Neural progenitor cell (in vitro differentiated cells): ENCODE results near the gene NAA25. TPM values are rescaled to one million over a fixed set of nuclear protein-coding genes. Genes with fewer than 3 reads are reported as not detected.
"Not testable (repeated sequence)": the region's sequence is repeated elsewhere in the genome, so short reads cannot be mapped to it uniquely, and the experiment has no call there.

Experiments
- DNase-seq: peaks from one replicate; pipeline ENCODE4 v3.0.0-alpha.2; 2016; ENCODE audit warnings: low spot score
- H2AFZ ChIP-seq: fragments of 200-600 bp; sonication (generic); replicated peaks from 2 replicates; pipeline ENCODE4 v1.6.1; 2016; ENCODE audit warnings: antibody characterized with exemption
- H3F3A ChIP-seq: fragments of 200-600 bp; sonication (generic); 2 replicates; pipeline ENCODE4 v1.6.1; 2016; ENCODE audit warnings: antibody characterized with exemption, low read depth
- H3K27ac ChIP-seq: fragments of 200-600 bp; sonication (generic); 2 replicates; pipeline ENCODE4 v1.5.1; 2016; ENCODE audit warnings: mild to moderate bottlenecking
- H3K27me3 ChIP-seq: fragments of 200-600 bp; sonication (generic); 2 replicates; pipeline ENCODE4 v1.6.1; 2016; ENCODE audit warnings: mild to moderate bottlenecking, moderate library complexity
- H3K36me3 ChIP-seq: fragments of 200-600 bp; sonication (generic); 2 replicates; pipeline ENCODE4 v1.5.1; 2016
- H3K4me1 ChIP-seq: fragments of 200-600 bp; sonication (generic); 2 replicates; pipeline ENCODE4 v1.6.1; 2016; ENCODE audit warnings: mixed run types
- H3K4me2 ChIP-seq: fragments of 200-600 bp; sonication (generic); 2 replicates; pipeline ENCODE4 v1.6.1; 2016
- H3K4me3 ChIP-seq: fragments of 200-600 bp; sonication (generic); 2 replicates; pipeline ENCODE4 v1.5.1; 2016
- H3K79me2 ChIP-seq: fragments of 200-600 bp; sonication (generic); 2 replicates; pipeline ENCODE4 v1.6.1; 2016; ENCODE audit warnings: low read depth
- H3K9ac ChIP-seq: fragments of 200-600 bp; sonication (generic); 2 replicates; pipeline ENCODE4 v1.6.1; 2016
- H3K9me3 ChIP-seq: fragments of 200-600 bp; sonication (generic); 2 replicates; pipeline ENCODE4 v1.5.1; 2016; ENCODE audit warnings: low read depth
- H4K20me1 ChIP-seq: fragments of 200-600 bp; sonication (generic); 2 replicates; pipeline ENCODE4 v1.6.1; 2016; ENCODE audit warnings: low read depth
- H3K27ac Mint-ChIP-seq: 3 replicates; pipeline ENCODE4 v1.8.0; 2021; ENCODE audit warnings: mixed read lengths
- H3K27me3 Mint-ChIP-seq: 2 replicates; pipeline ENCODE4 v1.8.0; 2022; ENCODE audit warnings: low read depth, mild to moderate bottlenecking, inconsistent platforms, moderate library complexity, mixed read lengths; ENCODE audit not compliant: insufficient read depth
- H3K36me3 Mint-ChIP-seq: 3 replicates; pipeline ENCODE4 v1.8.0; 2021; ENCODE audit warnings: mixed read lengths
- H3K4me1 Mint-ChIP-seq: 3 replicates; pipeline ENCODE4 v1.8.0; 2021; ENCODE audit warnings: mixed read lengths
- H3K4me3 Mint-ChIP-seq: 3 replicates; pipeline ENCODE4 v1.8.0; 2021; ENCODE audit warnings: mild to moderate bottlenecking, moderate library complexity, mixed read lengths
- H3K9me3 Mint-ChIP-seq: 3 replicates; pipeline ENCODE4 v1.8.0; 2020; ENCODE audit warnings: mixed read lengths
- EZH2 ChIP-seq: fragments of 200-600 bp; sonication (generic); IDR thresholded peaks from 2 replicates; pipeline ENCODE4 v1.6.1; 2017; ENCODE audit warnings: antibody characterized with exemption, mild to moderate bottlenecking, moderate library complexity
- EZH2phosphoT487 ChIP-seq: fragments of 200-600 bp; sonication (generic); IDR thresholded peaks from 2 replicates; pipeline ENCODE4 v1.6.1; 2017; ENCODE audit warnings: antibody characterized with exemption
- total RNA-seq: library from RNA; depleted of rRNA; stranded (reverse); fragments of >200 nt; gene quantifications from 2 replicates; pipeline ENCODE4 v1.2.3, GENCODE V29; 2015; ENCODE audit warnings: low replicate concordance
- TF ChIP-seq, protein P1 (sequence below): fragments of 200-600 bp; sonication (generic); IDR thresholded peaks from 2 replicates; pipeline ENCODE4 v1.5.1; 2017; ENCODE audit warnings: antibody characterized with exemption, mild to moderate bottlenecking

NAA25 gene
- total RNA-seq, 1 donor from 2014 or later = 40.7 TPM

DNA sequence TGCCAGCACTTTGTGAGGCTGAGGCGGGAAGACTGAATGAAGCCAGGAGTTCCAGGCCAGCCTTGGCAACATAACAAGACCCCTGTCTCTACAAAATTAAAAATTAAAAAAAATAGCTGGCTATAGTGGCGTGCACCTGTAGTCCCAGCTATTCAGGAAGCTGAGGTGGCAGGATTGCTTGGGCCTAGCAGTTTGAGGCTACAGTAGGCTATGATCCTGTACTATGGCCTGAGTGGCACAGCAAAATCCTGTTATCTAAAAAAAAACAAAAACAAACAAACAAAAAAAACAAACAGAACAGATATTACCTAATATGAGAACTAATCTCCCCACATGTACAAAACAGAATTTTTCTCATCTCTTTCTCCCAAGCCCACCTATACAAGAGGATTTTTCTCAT lies 111.3 kb downstream of the NAA25 start:
- H3K9me3 Mint-ChIP-seq = no peaks in the 10 kb centered on the region
- no peak overlapping the region for H3K27ac Mint-ChIP-seq
- no peaks in the 10 kb centered on the region for H3K27me3 Mint-ChIP-seq
- no peaks in the 10 kb centered on the region for H3K27me3 ChIP-seq
- H2AFZ ChIP-seq = no peak overlapping the region
- no peaks in the 10 kb centered on the region for H3K79me2 ChIP-seq
- H3K9ac ChIP-seq = no peak overlapping the region
- H3K4me3 ChIP-seq = no peak overlapping the region
- TF ChIP-seq EZH2 (no peak), EZH2phosphoT487 (no peak)
- TF ChIP-seq, protein P1, sequence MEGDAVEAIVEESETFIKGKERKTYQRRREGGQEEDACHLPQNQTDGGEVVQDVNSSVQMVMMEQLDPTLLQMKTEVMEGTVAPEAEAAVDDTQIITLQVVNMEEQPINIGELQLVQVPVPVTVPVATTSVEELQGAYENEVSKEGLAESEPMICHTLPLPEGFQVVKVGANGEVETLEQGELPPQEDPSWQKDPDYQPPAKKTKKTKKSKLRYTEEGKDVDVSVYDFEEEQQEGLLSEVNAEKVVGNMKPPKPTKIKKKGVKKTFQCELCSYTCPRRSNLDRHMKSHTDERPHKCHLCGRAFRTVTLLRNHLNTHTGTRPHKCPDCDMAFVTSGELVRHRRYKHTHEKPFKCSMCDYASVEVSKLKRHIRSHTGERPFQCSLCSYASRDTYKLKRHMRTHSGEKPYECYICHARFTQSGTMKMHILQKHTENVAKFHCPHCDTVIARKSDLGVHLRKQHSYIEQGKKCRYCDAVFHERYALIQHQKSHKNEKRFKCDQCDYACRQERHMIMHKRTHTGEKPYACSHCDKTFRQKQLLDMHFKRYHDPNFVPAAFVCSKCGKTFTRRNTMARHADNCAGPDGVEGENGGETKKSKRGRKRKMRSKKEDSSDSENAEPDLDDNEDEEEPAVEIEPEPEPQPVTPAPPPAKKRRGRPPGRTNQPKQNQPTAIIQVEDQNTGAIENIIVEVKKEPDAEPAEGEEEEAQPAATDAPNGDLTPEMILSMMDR = no peak
- no peaks in the 10 kb centered on the region for H3F3A ChIP-seq
- no peaks in the 10 kb centered on the region for H3K36me3 ChIP-seq
- H3K27ac ChIP-seq = no peak overlapping the region
- H3K4me1 Mint-ChIP-seq = no peaks in the 10 kb centered on the region
- no peaks in the 10 kb centered on the region for H3K4me1 ChIP-seq
- H3K9me3 ChIP-seq = no peaks in the 10 kb centered on the region
- no peaks in the 10 kb centered on the region for H3K36me3 Mint-ChIP-seq
- H3K4me3 Mint-ChIP-seq = no peak overlapping the region
- no peak for DNase-seq
- no peaks in the 10 kb centered on the region for H4K20me1 ChIP-seq
- H3K4me2 ChIP-seq = no peak overlapping the region

DNA sequence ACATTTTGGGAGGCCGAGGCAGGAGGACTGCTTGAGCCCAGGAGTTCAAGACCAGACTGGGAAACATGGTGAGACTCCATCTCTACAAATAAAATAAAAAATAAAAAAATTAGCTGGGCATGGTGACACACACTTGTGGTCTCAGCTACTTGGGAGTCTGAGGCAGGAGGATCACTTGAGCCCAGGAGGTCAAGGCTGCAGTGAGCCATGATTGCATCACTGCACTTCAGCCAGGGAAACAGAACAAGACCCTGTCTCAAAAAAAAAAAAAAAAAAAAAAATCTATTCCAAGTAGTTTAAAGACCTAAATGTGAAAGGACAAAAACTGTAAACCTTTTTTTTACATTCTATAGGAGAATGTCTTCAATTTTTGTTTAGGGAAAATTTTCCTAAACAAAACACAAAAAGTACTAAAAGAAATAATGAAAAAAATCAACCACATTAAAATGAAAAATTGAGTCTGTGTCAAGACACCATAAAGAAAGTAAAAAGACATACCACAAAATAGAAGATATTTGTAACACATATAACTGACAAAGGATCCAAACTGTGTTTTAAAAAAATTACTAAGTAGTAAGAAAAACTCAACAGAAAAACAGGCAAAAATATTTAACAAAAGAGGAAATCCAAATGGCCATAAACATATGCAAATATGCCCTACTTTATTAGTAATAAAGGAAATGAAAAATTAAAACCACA lies 112.7 kb downstream of the NAA25 start:
- H3K36me3 ChIP-seq = no peaks in the 10 kb centered on the region
- H3K27me3 ChIP-seq = no peaks in the 10 kb centered on the region
- Mint-ChIP-seq H3K27ac (no peak overlapping the region), H3K4me3 (no peak overlapping the region), H3K9me3 (no peaks in the 10 kb centered on the region), H3K36me3 (peaks cover 4% of the 10 kb centered on the region), H3K4me1 (no peaks in the 10 kb centered on the region), H3K27me3 (no peaks in the 10 kb centered on the region)
- H3K9ac ChIP-seq = no peak overlapping the region
- no peak overlapping the region for H3K4me2 ChIP-seq
- H4K20me1 ChIP-seq = no peaks in the 10 kb centered on the region
- no peaks in the 10 kb centered on the region for H3K79me2 ChIP-seq
- no peak overlapping the region for H2AFZ ChIP-seq
- no peak overlapping the region for H3K27ac ChIP-seq
- H3K4me3 ChIP-seq = no peak overlapping the region
- no peak for DNase-seq
- TF ChIP-seq EZH2phosphoT487 (no peak), EZH2 (no peak)
- TF ChIP-seq, protein P1 = no peak
- H3F3A ChIP-seq = no peaks in the 10 kb centered on the region
- H3K9me3 ChIP-seq = no peaks in the 10 kb centered on the region
- H3K4me1 ChIP-seq = no peaks in the 10 kb centered on the region

DNA sequence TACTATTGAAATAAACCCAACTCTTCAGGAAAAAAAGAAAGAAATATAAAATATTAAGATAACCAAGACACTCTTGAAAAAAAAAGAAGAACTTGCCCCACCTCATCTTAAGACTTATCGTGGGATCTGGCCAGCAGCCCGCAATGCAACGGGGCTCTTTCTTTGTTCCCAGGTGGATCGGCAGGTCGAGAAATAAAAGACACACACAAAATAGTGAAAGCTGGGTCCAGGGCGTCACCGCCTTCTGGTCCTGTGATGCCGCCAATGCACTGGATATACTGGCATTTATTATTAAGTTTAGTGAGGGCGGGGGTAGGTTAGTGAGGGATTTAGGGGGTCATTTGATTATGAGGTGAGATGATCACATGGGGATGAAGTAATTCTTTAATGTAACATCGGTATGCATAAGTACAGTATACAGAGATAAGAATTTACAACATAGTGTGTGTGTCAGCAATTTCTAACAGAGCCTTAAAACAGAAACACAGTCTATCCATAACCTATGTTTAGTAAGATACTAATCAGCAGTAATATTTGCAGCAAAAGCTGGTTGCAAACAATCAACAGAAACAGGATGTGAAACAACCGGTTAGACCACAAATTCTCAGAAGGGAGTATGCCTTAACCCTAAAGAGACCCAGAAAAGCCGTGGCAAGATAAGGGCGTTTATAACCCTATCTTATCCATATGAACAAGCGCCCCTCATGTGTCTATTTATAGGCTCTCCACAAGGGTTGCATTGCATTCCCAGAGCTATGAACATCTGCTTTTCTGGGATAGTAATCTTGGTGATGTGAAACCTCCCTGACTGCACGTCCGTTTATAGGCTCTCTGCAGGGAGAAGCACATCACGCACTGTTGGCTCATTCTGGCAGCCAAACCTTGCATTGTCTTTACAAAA lies 114.1 kb downstream of the NAA25 start:
- H3K9me3 Mint-ChIP-seq, H3K36me3 Mint-ChIP-seq: not testable (repeated sequence)

More for the DNA sequence above, 114.1 kb downstream of the NAA25 start:
- not testable (repeated sequence) for H2AFZ ChIP-seq, H3K4me1 Mint-ChIP-seq, H3F3A ChIP-seq, H3K4me1 ChIP-seq, H3K9ac ChIP-seq, DNase-seq, H3K27me3 Mint-ChIP-seq, H3K79me2 ChIP-seq, H3K4me3 Mint-ChIP-seq, H3K4me3 ChIP-seq, H3K9me3 ChIP-seq, H3K27ac ChIP-seq, H3K27me3 ChIP-seq, H4K20me1 ChIP-seq, H3K36me3 ChIP-seq, H3K4me2 ChIP-seq, H3K27ac Mint-ChIP-seq
